NCI-H82 treated with DMSO at 0.1 percent for 48 hours (cell line): ENCODE data around the gene ELL2.

Source experiments
- DNase-seq: peaks from one replicate; lab custom pipeline; 2025; ENCODE audit not compliant: unreplicated experiment; lab: John Stamatoyannopoulos, UW

Gene ELL2

GRCh38 chr5:95961617-95962474 is at the start of gene ELL2:
Gene ELL2, minus strand, starts transcription at chr5:95961851. Its CDS starts 130 bp downstream, at chr5:95961721.
- no peak for DNase-seq

GRCh38 chr5:96008987-96009647 is 47.5 kb upstream of the ELL2 start:
- no peak for DNase-seq

GRCh38 chr5:96008487-96008886 is 46.8 kb upstream of the ELL2 start:
- no peak for DNase-seq

- no peak for DNase-seq
These were observed 45.4 kb upstream of the ELL2 start for GRCh38 chr5:96007051-96007450.

GRCh38 chr5:96006291-96006690 is 44.6 kb upstream of the ELL2 start:
- no peak for DNase-seq

- no peak for DNase-seq
These were observed 43.1 kb upstream of the ELL2 start for GRCh38 chr5:96004754-96005153.

GRCh38 chr5:96004087-96004486 is 42.4 kb upstream of the ELL2 start:
- DNase-seq = no peak

GRCh38 chr5:96001262-96001661 is 39.6 kb upstream of the ELL2 start:
- no peak for DNase-seq

- DNase-seq = no peak
These were observed 38.7 kb upstream of the ELL2 start for GRCh38 chr5:96000308-96000707.

- no peak for DNase-seq
These were observed 35.5 kb upstream of the ELL2 start for GRCh38 chr5:95996904-95997723.

GRCh38 chr5:95995962-95996489 is 34.4 kb upstream of the ELL2 start:
- DNase-seq = no peak

- no peak for DNase-seq
These were observed 32.1 kb upstream of the ELL2 start for GRCh38 chr5:95993776-95994175.

GRCh38 chr5:95993266-95993665 is 31.6 kb upstream of the ELL2 start:
- DNase-seq = no peak

- DNase-seq = no peak
These were observed 27.8 kb upstream of the ELL2 start for GRCh38 chr5:95989283-95990048.

- DNase-seq = no peak
These were observed 27.2 kb upstream of the ELL2 start for GRCh38 chr5:95988877-95989276.

GRCh38 chr5:95988094-95988493 is 26.4 kb upstream of the ELL2 start:
- no peak for DNase-seq

- DNase-seq = no peak
These were observed 25.4 kb upstream of the ELL2 start for GRCh38 chr5:95986937-95987520.

GRCh38 chr5:95986001-95986400 is 24.4 kb upstream of the ELL2 start:
- DNase-seq = no peak

- DNase-seq = no peak
These were observed 23.6 kb upstream of the ELL2 start for GRCh38 chr5:95985249-95985648.

GRCh38 chr5:95984287-95984938 is 22.8 kb upstream of the ELL2 start:
- no peak for DNase-seq
